H1 (cell line): ENCODE measurements around the gene CNBP. TPM values are rescaled to one million over a fixed set of nuclear protein-coding genes. Genes with fewer than 3 reads are reported as not detected.

Source experiments
- ASH2L ChIP-seq: fragments of 200-600, 300-600 bp; sonication (generic); IDR thresholded peaks from one replicate; pipeline ENCODE4 v1.7.1; 2017; ENCODE audit warnings: low read length
- EP300 ChIP-seq, 2 experiments: IDR thresholded peaks; 1 replicate in 1 of 2; 2 replicates in 1 of 2; pipeline ENCODE4 v1.6.1; 2011 to 2012; ENCODE audit warnings: low read depth in 2 of 2, low read length in 2 of 2, mild to moderate bottlenecking in 2 of 2, borderline replicate concordance in 1 of 2, inconsistent platforms in 1 of 2, moderate library complexity in 1 of 2
- POLR2A ChIP-seq, 2 experiments: IDR thresholded peaks; 1 replicate in 1 of 2; 2 replicates in 1 of 2; pipeline ENCODE4 v1.6.1; 2011; ENCODE audit warnings: low read depth in 2 of 2, low read length in 2 of 2, mild to moderate bottlenecking in 2 of 2; ENCODE audit errors: control extremely low read depth in 1 of 2
- polyA plus RNA-seq, 7 experiments: library from polyadenylated mRNA; depleted of rRNA in 3 of 7; stranded (reverse) in 5 of 7; unstranded in 2 of 7; fragments of >200 nt in 5 of 7; fragments of 200-250 nt in 2 of 7; gene quantifications; 1 replicate in 5 of 7; 2 replicates in 1 of 7; 4 replicates in 1 of 7; pipeline versions ENCODE4 v1.2.1 to v1.2.3, GENCODE V29; 2011 to 2013; ENCODE audit warnings: missing spikeins in 2 of 7, mixed read lengths in 2 of 7
- total RNA-seq: library from RNA; stranded (reverse); fragmentation: NEBNext Ultra II Directional; extraction: Animal tissue kit (Norgen Biotek cat#: 25700); gene quantifications from 2 replicates; pipeline ENCODE4 v1.2.1, GENCODE V29; 2021

Gene CNBP
- total and polyA plus RNA-seq, 2 of the 8 experiments (the other 6 are each of a cell fraction or from before 2014, with no cell fraction given): 315 to 371 TPM

- TF ChIP-seq EP300 (IDR thresholded peaks at IDR 0.05; ENCODE audit: borderline replicate concordance in 1 of 2, low read depth in 2 of 2, low read length in 2 of 2) (no peak), ASH2L (peak; percentile 52), POLR2A (IDR thresholded peaks at IDR 0.05; ENCODE audit: control extremely low read depth in 1 of 2, low read depth in 2 of 2, low read length in 2 of 2) (peak; percentile 63 to 77)
Measured at GRCh38 chr3:129120254-129121004, 63.3 kb downstream of the CNBP start (continued).
